ENCODE data around the gene FANCC. TPM values are rescaled to one million over a fixed set of nuclear protein-coding genes. Genes with fewer than 3 reads are reported as not detected.
"Not testable (repeated sequence)": the region's sequence is repeated elsewhere in the genome, so short reads cannot be mapped to it uniquely, and the experiment has no call there.

FANCC gene
- total and polyA plus RNA-seq, 5 donors from 2014 or later = 2.8 to 7.5 (median 5.4) TPM

- not testable (repeated sequence) for H3K4me1 ChIP-seq (ENCODE audit: control insufficient read depth, insufficient read depth, low read length, poor library complexity, severe bottlenecking); DNase-seq; H3K27me3 Mint-ChIP-seq; H3K27me3 ChIP-seq (ENCODE audit: control insufficient read depth, insufficient read depth, low read length); H3K4me3 ChIP-seq (ENCODE audit: low read depth, low read length); H3K27ac ChIP-seq (ENCODE audit: insufficient read depth, low read length, poor library complexity, severe bottlenecking); H3K9me3 ChIP-seq (ENCODE audit: control insufficient read depth in 2 of 2, low read length in 2 of 2); H3K36me3 ChIP-seq (ENCODE audit: control insufficient read depth, insufficient read depth, low read length); H3K27ac Mint-ChIP-seq; H3K36me3 Mint-ChIP-seq; H3K9me3 Mint-ChIP-seq; ATAC-seq (ENCODE audit: low read depth in 2 of 2); H3K4me3 Mint-ChIP-seq
- peaks cover 0 to 27% (median 15%) of the 10 kb centered on the region in 4 donors for H3K4me1 Mint-ChIP-seq
Observed at GRCh38 chr9:95293296-95293695, 24.2 kb downstream of the FANCC start.

- Mint-ChIP-seq H3K36me3 (peaks cover 7% of the 10 kb centered on the region), H3K27me3 (no peaks in the 10 kb centered on the region), H3K4me3 (no peak overlapping the region), H3K9me3 (peaks cover 0 to 5% (median 0%) of the 10 kb centered on the region in 7 donors), H3K4me1 (peaks cover 0 to 20% (median 9%) of the 10 kb centered on the region in 4 donors), H3K27ac (no peak overlapping the region)
- H3K4me3 ChIP-seq (ENCODE audit: low read depth, low read length) = no peak overlapping the region
- no peak for DNase-seq
- H3K27me3 ChIP-seq (ENCODE audit: control insufficient read depth, insufficient read depth, low read length) = no peaks in the 10 kb centered on the region
- H3K36me3 ChIP-seq (ENCODE audit: control insufficient read depth, insufficient read depth, low read length) = no peaks in the 10 kb centered on the region
- no peak for ATAC-seq (ENCODE audit: low read depth in 2 of 2)
- no peak overlapping the region for H3K27ac ChIP-seq (ENCODE audit: insufficient read depth, low read length, poor library complexity, severe bottlenecking)
- H3K4me1 ChIP-seq (ENCODE audit: control insufficient read depth, insufficient read depth, low read length, poor library complexity, severe bottlenecking) = no peaks in the 10 kb centered on the region
- H3K9me3 ChIP-seq (ENCODE audit: control insufficient read depth in 2 of 2, low read length in 2 of 2) = no peaks in the 10 kb centered on the region
Observed at GRCh38 chr9:95292226-95292625, 25.3 kb downstream of the FANCC start.

- Histone ChIP-seq H3K36me3 (ENCODE audit: control insufficient read depth, insufficient read depth, low read length) (peaks cover under 1% of the 10 kb centered on the region), H3K4me1 (ENCODE audit: control insufficient read depth, insufficient read depth, low read length, poor library complexity, severe bottlenecking) (no peaks in the 10 kb centered on the region), H3K4me3 (ENCODE audit: low read depth, low read length) (no peak overlapping the region), H3K27me3 (ENCODE audit: control insufficient read depth, insufficient read depth, low read length) (no peaks in the 10 kb centered on the region), H3K9me3 (ENCODE audit: control insufficient read depth in 2 of 2, low read length in 2 of 2) (peaks cover 3 to 7% of the 10 kb centered on the region in 2 experiments), H3K27ac (ENCODE audit: insufficient read depth, low read length, poor library complexity, severe bottlenecking) (no peak overlapping the region)
- ATAC-seq (ENCODE audit: low read depth in 2 of 2) (no peak), DNase-seq (no peak)
- no peaks in the 10 kb centered on the region for H3K27me3 Mint-ChIP-seq
- H3K27ac Mint-ChIP-seq = peak overlapping the region in 1 of 3 donors; percentile 6
- H3K9me3 Mint-ChIP-seq = peaks cover 0 to 11% (median 2%) of the 10 kb centered on the region in 7 donors
- H3K36me3 Mint-ChIP-seq = no peaks in the 10 kb centered on the region
- no peak overlapping the region for H3K4me3 Mint-ChIP-seq
- peaks cover 0 to 10% (median 8%) of the 10 kb centered on the region in 4 donors for H3K4me1 Mint-ChIP-seq
Observed at GRCh38 chr9:95286151-95286550, 31.4 kb downstream of the FANCC start.

GRCh38 chr9:95285307-95285706 lies 32.2 kb downstream of the FANCC start:
- Mint-ChIP-seq H3K4me1 (peaks cover 0 to 9% (median 6%) of the 10 kb centered on the region in 4 donors), H3K36me3 (peaks cover under 1% of the 10 kb centered on the region), H3K4me3 (no peak overlapping the region), H3K9me3 (peaks cover 0 to 19% (median 2%) of the 10 kb centered on the region in 7 donors), H3K27me3 (no peaks in the 10 kb centered on the region), H3K27ac (no peak overlapping the region)
- no peaks in the 10 kb centered on the region for H3K4me1 ChIP-seq (ENCODE audit: control insufficient read depth, insufficient read depth, low read length, poor library complexity, severe bottlenecking)
- H3K27me3 ChIP-seq (ENCODE audit: control insufficient read depth, insufficient read depth, low read length) = no peaks in the 10 kb centered on the region
- no peak for DNase-seq
- no peak overlapping the region for H3K4me3 ChIP-seq (ENCODE audit: low read depth, low read length)
- no peak for ATAC-seq (ENCODE audit: low read depth in 2 of 2)
- peaks cover 3% of the 10 kb centered on the region for H3K36me3 ChIP-seq (ENCODE audit: control insufficient read depth, insufficient read depth, low read length)
- H3K9me3 ChIP-seq (ENCODE audit: control insufficient read depth in 2 of 2, low read length in 2 of 2) = peaks cover 11 to 12% of the 10 kb centered on the region in 2 experiments
- no peak overlapping the region for H3K27ac ChIP-seq (ENCODE audit: insufficient read depth, low read length, poor library complexity, severe bottlenecking)

GRCh38 chr9:95284162-95285080 lies 33.1 kb downstream of the FANCC start:
- H3K4me1 ChIP-seq (ENCODE audit: control insufficient read depth, insufficient read depth, low read length, poor library complexity, severe bottlenecking) = no peaks in the 10 kb centered on the region
- H3K4me3 ChIP-seq (ENCODE audit: low read depth, low read length) = no peak overlapping the region
- H3K4me1 Mint-ChIP-seq = peaks cover 0 to 9% (median 6%) of the 10 kb centered on the region in 4 donors
- peaks cover 12 to 16% of the 10 kb centered on the region in 2 experiments for H3K9me3 ChIP-seq (ENCODE audit: control insufficient read depth in 2 of 2, low read length in 2 of 2)
- no peak overlapping the region for H3K27ac Mint-ChIP-seq
- peaks cover 0 to 26% (median 6%) of the 10 kb centered on the region in 7 donors for H3K9me3 Mint-ChIP-seq
- ATAC-seq (ENCODE audit: low read depth in 2 of 2) = no peak
- no peaks in the 10 kb centered on the region for H3K27me3 Mint-ChIP-seq
- no peak for DNase-seq
- H3K4me3 Mint-ChIP-seq = no peak overlapping the region
- H3K27me3 ChIP-seq (ENCODE audit: control insufficient read depth, insufficient read depth, low read length) = no peaks in the 10 kb centered on the region
- H3K36me3 ChIP-seq (ENCODE audit: control insufficient read depth, insufficient read depth, low read length) = peaks cover 3% of the 10 kb centered on the region
- H3K27ac ChIP-seq (ENCODE audit: insufficient read depth, low read length, poor library complexity, severe bottlenecking) = no peak overlapping the region
- peaks cover 5% of the 10 kb centered on the region for H3K36me3 Mint-ChIP-seq

- DNase-seq (no peak), ATAC-seq (ENCODE audit: low read depth in 2 of 2) (no peak)
- Histone ChIP-seq H3K4me3 (ENCODE audit: low read depth, low read length) (no peak overlapping the region), H3K27ac (ENCODE audit: insufficient read depth, low read length, poor library complexity, severe bottlenecking) (no peak overlapping the region), H3K4me1 (ENCODE audit: control insufficient read depth, insufficient read depth, low read length, poor library complexity, severe bottlenecking) (no peaks in the 10 kb centered on the region), H3K27me3 (ENCODE audit: control insufficient read depth, insufficient read depth, low read length) (no peaks in the 10 kb centered on the region), H3K36me3 (ENCODE audit: control insufficient read depth, insufficient read depth, low read length) (peaks cover 3% of the 10 kb centered on the region), H3K9me3 (ENCODE audit: control insufficient read depth in 2 of 2, low read length in 2 of 2) (peaks cover 12 to 16% of the 10 kb centered on the region in 2 experiments)
- H3K27me3 Mint-ChIP-seq = no peaks in the 10 kb centered on the region
- H3K9me3 Mint-ChIP-seq = peaks cover 0 to 26% (median 9%) of the 10 kb centered on the region in 7 donors
- peaks cover 0 to 7% (median 4%) of the 10 kb centered on the region in 4 donors for H3K4me1 Mint-ChIP-seq
- no peak overlapping the region for H3K4me3 Mint-ChIP-seq
- peaks cover 5% of the 10 kb centered on the region for H3K36me3 Mint-ChIP-seq
- H3K27ac Mint-ChIP-seq = no peak overlapping the region
Observed at GRCh38 chr9:95283673-95284072, 33.8 kb downstream of the FANCC start.

GRCh38 chr9:95282332-95282731 lies 35.2 kb downstream of the FANCC start:
- DNase-seq (no peak), ATAC-seq (ENCODE audit: low read depth in 2 of 2) (no peak)
- H3K4me1 Mint-ChIP-seq = peaks cover 0 to 6% (median 4%) of the 10 kb centered on the region in 4 donors
- Histone ChIP-seq H3K36me3 (ENCODE audit: control insufficient read depth, insufficient read depth, low read length) (peaks cover 3% of the 10 kb centered on the region), H3K27me3 (ENCODE audit: control insufficient read depth, insufficient read depth, low read length) (no peaks in the 10 kb centered on the region), H3K27ac (ENCODE audit: insufficient read depth, low read length, poor library complexity, severe bottlenecking) (no peak overlapping the region), H3K4me1 (ENCODE audit: control insufficient read depth, insufficient read depth, low read length, poor library complexity, severe bottlenecking) (no peaks in the 10 kb centered on the region), H3K9me3 (ENCODE audit: control insufficient read depth in 2 of 2, low read length in 2 of 2) (peaks cover 12 to 16% of the 10 kb centered on the region in 2 experiments), H3K4me3 (ENCODE audit: low read depth, low read length) (no peak overlapping the region)
- no peaks in the 10 kb centered on the region for H3K27me3 Mint-ChIP-seq
- no peak overlapping the region for H3K27ac Mint-ChIP-seq
- peaks cover 0 to 32% (median 10%) of the 10 kb centered on the region in 7 donors for H3K9me3 Mint-ChIP-seq
- H3K4me3 Mint-ChIP-seq = no peak overlapping the region
- H3K36me3 Mint-ChIP-seq = peaks cover 5% of the 10 kb centered on the region

Data from CD4-positive, CD25-positive, alpha-beta regulatory T cell (primary cell).